Common myeloid progenitor, CD34-positive (primary cell): ENCODE results near the gene ZNF599.
A peak's percentile ranks its signal among the peaks of the same experiment; 100 is the strongest.

Experiments
- CTCF ChIA-PET: fragments of 350-600 bp; sonication (Branson Sonifier 250); formaldehyde crosslinking; loops from one replicate; lab custom pipeline; 2021; ENCODE audit warnings: antibody characterized with exemption; lab: Charles Lee
- POLR2A ChIA-PET: fragments of 350-600 bp; sonication (Branson Sonifier 250); formaldehyde crosslinking; loops from one replicate; lab custom pipeline; 2021; ENCODE audit warnings: antibody characterized with exemption; lab: Charles Lee
- DNase-seq, 3 donors: peaks; one replicate each; pipeline versions ENCODE4 v3.0.0 to v3.0.0-alpha.2; 2013
- H3K27ac ChIP-seq, 2 experiments: 1 replicate in 1 of 2; 2 replicates in 1 of 2; pipeline ENCODE4 v1.7.0; 2013; ENCODE audit warnings: inconsistent platforms in 2 of 2, low read length in 2 of 2, mild to moderate bottlenecking in 2 of 2, low read depth in 1 of 2, moderate library complexity in 1 of 2; ENCODE audit not compliant: severe bottlenecking in 2 of 2, insufficient read depth in 1 of 2, poor library complexity in 1 of 2
- H3K27me3 ChIP-seq, 5 experiments: replicated peaks in 2 of 5; 1 replicate in 3 of 5; 2 replicates in 2 of 5; pipeline versions ENCODE4 v1.6.1 to v1.7.0; 2013; ENCODE audit warnings: low read length in 4 of 5, mild to moderate bottlenecking in 2 of 5, moderate library complexity in 2 of 5, inconsistent platforms in 1 of 5; ENCODE audit not compliant: insufficient read depth in 5 of 5, control insufficient read depth in 4 of 5
- H3K36me3 ChIP-seq, 4 experiments: 1 replicate in 2 of 4; 2 replicates in 2 of 4; pipeline versions ENCODE4 v1.6.1 to v1.7.0; 2013; ENCODE audit warnings: low read length in 3 of 4, control low read depth in 1 of 4, mild to moderate bottlenecking in 1 of 4; ENCODE audit not compliant: control insufficient read depth in 4 of 4, insufficient read depth in 4 of 4
- H3K4me1 ChIP-seq, 4 experiments: 1 replicate in 3 of 4; 2 replicates in 1 of 4; pipeline versions ENCODE4 v1.6.1 to v1.7.1; 2013; ENCODE audit warnings: low read length in 3 of 4, mild to moderate bottlenecking in 3 of 4, control low read depth in 1 of 4, inconsistent platforms in 1 of 4, moderate library complexity in 1 of 4; ENCODE audit not compliant: control insufficient read depth in 4 of 4, insufficient read depth in 4 of 4; ENCODE audit errors: control extremely low read depth in 1 of 4
- H3K4me3 ChIP-seq, 7 experiments: 1 replicate in 4 of 7; 2 replicates in 3 of 7; pipeline versions ENCODE4 v1.5.1 to v1.7.0; 2013; ENCODE audit warnings: mild to moderate bottlenecking in 7 of 7, low read length in 6 of 7, moderate library complexity in 6 of 7, inconsistent platforms in 2 of 7, low read depth in 2 of 7, control low read depth in 1 of 7; ENCODE audit not compliant: insufficient read depth in 4 of 7, control insufficient read depth in 1 of 7; ENCODE audit errors: extremely low read depth in 1 of 7
- H3K9me3 ChIP-seq, 5 experiments: 1 replicate in 4 of 5; 2 replicates in 1 of 5; pipeline versions ENCODE4 v1.6.1 to v1.7.1; 2013; ENCODE audit warnings: low read length in 4 of 5, mild to moderate bottlenecking in 2 of 5, inconsistent platforms in 1 of 5, low read depth in 1 of 5, moderate library complexity in 1 of 5; ENCODE audit not compliant: control insufficient read depth in 4 of 5, insufficient read depth in 2 of 5; ENCODE audit errors: control extremely low read depth in 1 of 5
- WGBS: methylation state at CpG from one replicate; pipeline ENCODE4 v1.1.5; 2013; ENCODE audit not compliant: insufficient coverage; 5-methylcytosine and 5-hydroxymethylcytosine counted together

Gene ZNF599

DNA sequence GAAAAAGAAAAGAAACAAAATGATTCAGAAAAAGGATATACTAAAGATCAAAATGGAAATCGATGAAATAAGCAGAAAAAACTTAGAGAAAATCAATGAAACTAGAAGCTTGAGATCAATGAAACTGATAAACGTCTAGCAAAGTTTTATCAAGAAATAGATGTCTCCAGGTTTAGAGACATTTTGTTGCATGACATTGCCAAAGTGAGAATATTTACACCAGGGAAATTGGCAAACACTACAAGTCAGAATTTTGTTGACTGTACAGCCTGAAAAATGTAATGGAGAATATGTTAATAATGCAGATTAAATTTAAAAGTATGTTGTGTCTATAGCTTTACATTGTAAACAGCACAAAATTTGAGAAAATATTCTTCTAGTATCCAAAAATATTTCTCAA lies 5.3 kb upstream of the ZNF599 start:
- H3K4me3 ChIP-seq: no peak overlapping the region
- WGBS: 88% methylated on average over 2 of the region's 2 CpGs
- H3K9me3 ChIP-seq: peaks cover 0 to 18% (median 7%) of the 10 kb centered on the region in 5 experiments
- CTCF ChIA-PET: interaction anchor here (0.9 kb wide), 1 partner anchor 69 kb away, joined by 3 read pairs; no protein-coding TSS in a partner anchor
- H3K27ac ChIP-seq: no peak overlapping the region
- peak in 2 of 3 donors; percentile 9 to 17 for DNase-seq
- no peaks in the 10 kb centered on the region for H3K36me3 ChIP-seq
- no peaks in the 10 kb centered on the region for H3K27me3 ChIP-seq
- POLR2A ChIA-PET: no interaction called here
- H3K4me1 ChIP-seq: peaks cover 0 to 1% (median under 1%) of the 10 kb centered on the region in 4 experiments

DNA sequence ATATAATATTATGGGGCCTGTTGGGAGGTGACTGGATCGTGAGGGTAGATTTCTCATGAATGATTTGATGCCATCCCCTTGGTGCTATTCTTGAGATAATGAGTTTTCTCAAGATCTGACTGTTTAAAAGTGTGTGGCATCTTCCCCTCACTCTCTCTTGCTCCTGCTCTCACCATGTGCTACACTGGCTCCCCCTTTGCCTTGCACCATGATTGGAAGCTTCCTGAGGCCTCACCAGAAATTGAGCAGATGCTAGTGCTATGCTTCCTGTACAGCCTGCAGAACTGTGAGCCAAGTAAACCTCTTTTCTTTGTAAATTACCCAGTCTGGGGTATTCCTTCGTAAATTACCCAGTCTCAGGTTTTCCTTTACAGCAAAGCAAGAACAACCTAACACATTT lies 1.8 kb upstream of the ZNF599 start:
- Histone ChIP-seq H3K27ac (no peak overlapping the region), H3K9me3 (peaks cover 0 to 25% (median 18%) of the 10 kb centered on the region in 5 experiments), H3K27me3 (no peaks in the 10 kb centered on the region), H3K4me1 (peaks cover 0 to 10% (median 9%) of the 10 kb centered on the region in 4 experiments), H3K36me3 (peaks cover 0 to 10% (median 0%) of the 10 kb centered on the region in 4 experiments), H3K4me3 (no peak overlapping the region)
- no peak for DNase-seq
- ChIA-PET POLR2A (no interaction called here), CTCF (no interaction called here)
- 60% methylated on average over 1 of the region's 2 CpGs for WGBS

DNA sequence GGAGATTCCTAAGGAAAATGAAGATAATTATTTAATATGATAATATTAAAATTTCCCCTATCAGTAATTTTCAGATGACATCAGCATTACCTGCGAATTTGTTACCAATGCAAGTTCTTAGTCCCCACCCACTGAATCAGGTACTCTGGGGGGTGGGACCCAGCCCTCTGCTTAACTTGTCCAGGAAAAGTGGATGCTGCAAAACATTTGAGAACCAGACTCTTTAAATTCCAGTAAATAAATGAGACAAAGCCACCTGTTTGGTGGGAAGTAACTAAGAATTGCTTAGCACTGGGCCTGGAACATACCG lies 495 bp upstream of the ZNF599 start:
- H3K36me3 ChIP-seq: peaks cover 3 to 24% (median 6%) of the 10 kb centered on the region in 4 experiments
- DNase-seq: no peak
- POLR2A ChIA-PET: no interaction called here
- no CpG with 5 or more reads among the region's 2 CpGs for WGBS
- H3K4me3 ChIP-seq: peak overlapping the region in 6 of 7 experiments; percentile 31 to 81 (median 76)
- H3K9me3 ChIP-seq: peaks cover 1 to 33% (median 19%) of the 10 kb centered on the region in 5 experiments
- peaks cover 0 to 10% (median 9%) of the 10 kb centered on the region in 4 experiments for H3K4me1 ChIP-seq
- CTCF ChIA-PET: no interaction called here
- no peaks in the 10 kb centered on the region for H3K27me3 ChIP-seq
- no peak overlapping the region for H3K27ac ChIP-seq

GRCh38 chr19:34767951-34768350 lies 5.1 kb downstream of the ZNF599 start:
- CTCF ChIA-PET: no interaction called here
- Histone ChIP-seq H3K4me3 (no peak overlapping the region), H3K27ac (no peak overlapping the region), H3K36me3 (peaks cover 21 to 77% (median 41%) of the 10 kb centered on the region in 4 experiments), H3K9me3 (peaks cover 0 to 80% (median 37%) of the 10 kb centered on the region in 5 experiments), H3K27me3 (no peaks in the 10 kb centered on the region), H3K4me1 (peaks cover 0 to 8% (median 7%) of the 10 kb centered on the region in 4 experiments)
- no peak for DNase-seq
- POLR2A ChIA-PET: no interaction called here
- 100% methylated on average over 1 of the region's 3 CpGs for WGBS

DNA sequence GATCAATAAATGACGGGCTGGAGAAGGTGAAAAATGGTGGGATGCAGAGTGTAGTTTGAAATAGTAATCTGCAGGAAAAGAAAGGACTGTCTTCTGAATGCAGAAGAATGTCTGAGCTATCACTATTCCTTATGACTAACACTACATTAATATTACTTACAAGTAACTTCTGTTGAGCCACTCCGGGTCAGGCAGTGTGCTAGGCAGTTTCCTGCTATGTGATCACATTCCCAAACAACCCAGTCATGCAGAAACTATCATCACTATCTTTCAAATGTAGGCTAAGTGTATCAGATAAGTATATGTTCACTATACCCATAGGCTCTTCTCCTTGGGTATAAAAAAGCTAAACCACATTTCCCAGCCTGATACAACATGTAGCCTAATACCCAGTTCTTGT lies 6.6 kb downstream of the ZNF599 start:
- Histone ChIP-seq H3K9me3 (peaks cover 0 to 94% (median 42%) of the 10 kb centered on the region in 5 experiments), H3K27me3 (no peaks in the 10 kb centered on the region), H3K27ac (no peak overlapping the region), H3K4me3 (no peak overlapping the region), H3K4me1 (no peaks in the 10 kb centered on the region), H3K36me3 (peaks cover 21 to 84% (median 41%) of the 10 kb centered on the region in 4 experiments)
- ChIA-PET POLR2A (no interaction called here), CTCF (no interaction called here)
- 100% methylated on average over 1 of the region's 2 CpGs for WGBS
- no peak for DNase-seq

DNA sequence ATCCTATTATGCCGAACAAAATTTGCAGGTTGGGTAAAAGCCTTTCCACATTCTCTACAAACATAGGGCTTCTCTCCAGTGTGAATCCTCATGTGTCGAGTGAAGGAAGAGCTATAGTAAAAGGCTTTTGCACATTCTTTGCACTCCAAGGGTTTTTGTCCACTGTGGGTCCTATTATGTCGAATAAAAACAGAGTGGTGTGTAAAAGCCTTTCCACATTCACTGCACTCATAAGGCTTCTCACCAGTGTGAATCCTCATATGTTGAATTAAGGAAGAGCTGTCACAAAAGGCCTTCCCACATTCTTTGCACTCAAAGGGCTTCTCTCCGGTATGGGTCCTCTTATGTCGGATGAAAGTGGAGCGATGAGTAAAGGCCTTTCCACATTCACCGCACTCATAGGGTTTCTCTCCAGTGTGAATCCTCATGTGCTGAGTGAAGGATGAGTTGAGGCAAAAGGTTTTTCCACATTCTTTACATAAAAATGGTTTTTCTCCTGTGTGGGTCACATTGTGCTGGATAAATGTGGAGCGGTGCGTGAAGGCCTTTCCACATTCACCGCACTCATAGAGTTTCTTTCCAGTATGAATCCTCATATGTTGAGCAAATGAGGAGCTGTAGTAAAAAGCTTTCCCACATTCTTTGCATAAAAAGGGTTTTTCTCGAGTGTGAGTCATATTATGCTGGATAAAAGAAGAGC lies 13.6 kb downstream of the ZNF599 start:
- Histone ChIP-seq H3K4me3 (no peak overlapping the region), H3K9me3 (peaks cover 20 to 92% (median 53%) of the 10 kb centered on the region in 5 experiments), H3K27ac (no peak overlapping the region), H3K4me1 (no peaks in the 10 kb centered on the region), H3K36me3 (peaks cover 0 to 32% (median 5%) of the 10 kb centered on the region in 4 experiments), H3K27me3 (no peaks in the 10 kb centered on the region)
- ChIA-PET CTCF (no interaction called here), POLR2A (no interaction called here)
- no peak for DNase-seq
- WGBS: 90% methylated on average over 2 of the region's 11 CpGs

GRCh38 chr19:34757441-34757840 lies 15.6 kb downstream of the ZNF599 start:
- CTCF ChIA-PET: no interaction called here
- 100% methylated on average over 3 of the region's 4 CpGs for WGBS
- no peak for DNase-seq
- H3K4me3 ChIP-seq: no peak overlapping the region
- no peak overlapping the region for H3K27ac ChIP-seq
- no peaks in the 10 kb centered on the region for H3K4me1 ChIP-seq
- peaks cover 0 to 22% (median 3%) of the 10 kb centered on the region in 4 experiments for H3K36me3 ChIP-seq
- peaks cover 25 to 87% (median 59%) of the 10 kb centered on the region in 5 experiments for H3K9me3 ChIP-seq
- POLR2A ChIA-PET: no interaction called here
- H3K27me3 ChIP-seq: no peaks in the 10 kb centered on the region
